Astrocyte of the spinal cord (primary cell): ENCODE measurements around the gene SLC51A.
"Not testable (repeated sequence)": the region's sequence is repeated elsewhere in the genome, so short reads cannot be mapped to it uniquely, and the experiment has no call there.

ENCODE experiments used
- DNase-seq: peaks from one replicate; pipeline ENCODE4 v3.0.0; 2011; ENCODE audit warnings: low read depth, low spot score
- H3K4me3 ChIP-seq: 2 replicates; pipeline ENCODE4 v1.5.1; 2011; ENCODE audit warnings: low read depth, mild to moderate bottlenecking, low read length, moderate library complexity
- in situ Hi-C: cut with HindIII; loops from 2 replicates; pipeline ENCODE4 v1.10.0; 2017; ENCODE audit warnings: low sequenced_read_pairs
- TF ChIP-seq, protein P1 (sequence below): IDR thresholded peaks from 2 replicates; pipeline ENCODE4 v1.5.1; 2012; ENCODE audit warnings: low read depth, mild to moderate bottlenecking, low read length, inconsistent platforms

Gene SLC51A

GRCh38 chr3:196240424-196240823, 24.1 kb downstream of the SLC51A start:
- in situ Hi-C loops, result no loop called here
- TF ChIP-seq, protein P1, sequence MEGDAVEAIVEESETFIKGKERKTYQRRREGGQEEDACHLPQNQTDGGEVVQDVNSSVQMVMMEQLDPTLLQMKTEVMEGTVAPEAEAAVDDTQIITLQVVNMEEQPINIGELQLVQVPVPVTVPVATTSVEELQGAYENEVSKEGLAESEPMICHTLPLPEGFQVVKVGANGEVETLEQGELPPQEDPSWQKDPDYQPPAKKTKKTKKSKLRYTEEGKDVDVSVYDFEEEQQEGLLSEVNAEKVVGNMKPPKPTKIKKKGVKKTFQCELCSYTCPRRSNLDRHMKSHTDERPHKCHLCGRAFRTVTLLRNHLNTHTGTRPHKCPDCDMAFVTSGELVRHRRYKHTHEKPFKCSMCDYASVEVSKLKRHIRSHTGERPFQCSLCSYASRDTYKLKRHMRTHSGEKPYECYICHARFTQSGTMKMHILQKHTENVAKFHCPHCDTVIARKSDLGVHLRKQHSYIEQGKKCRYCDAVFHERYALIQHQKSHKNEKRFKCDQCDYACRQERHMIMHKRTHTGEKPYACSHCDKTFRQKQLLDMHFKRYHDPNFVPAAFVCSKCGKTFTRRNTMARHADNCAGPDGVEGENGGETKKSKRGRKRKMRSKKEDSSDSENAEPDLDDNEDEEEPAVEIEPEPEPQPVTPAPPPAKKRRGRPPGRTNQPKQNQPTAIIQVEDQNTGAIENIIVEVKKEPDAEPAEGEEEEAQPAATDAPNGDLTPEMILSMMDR, result no peak
- no peak for DNase-seq
- H3K4me3 ChIP-seq, result no peak overlapping the region

GRCh38 chr3:196241704-196242103, 25.4 kb downstream of the SLC51A start:
- H3K4me3 ChIP-seq, result no peak overlapping the region
- in situ Hi-C loops, result no loop called here
- no peak for DNase-seq
- TF ChIP-seq, protein P1, result no peak

- DNase-seq, H3K4me3 ChIP-seq, in situ Hi-C loops: not testable (repeated sequence)
Measured at GRCh38 chr3:196244166-196244565, 27.8 kb downstream of the SLC51A start.

- no peak overlapping the region for H3K4me3 ChIP-seq
- in situ Hi-C loops, result no loop called here
- peak; percentile 84 for DNase-seq
- TF ChIP-seq, protein P1, result no peak
Measured at GRCh38 chr3:196246612-196247308, 30.4 kb downstream of the SLC51A start.

DNA sequence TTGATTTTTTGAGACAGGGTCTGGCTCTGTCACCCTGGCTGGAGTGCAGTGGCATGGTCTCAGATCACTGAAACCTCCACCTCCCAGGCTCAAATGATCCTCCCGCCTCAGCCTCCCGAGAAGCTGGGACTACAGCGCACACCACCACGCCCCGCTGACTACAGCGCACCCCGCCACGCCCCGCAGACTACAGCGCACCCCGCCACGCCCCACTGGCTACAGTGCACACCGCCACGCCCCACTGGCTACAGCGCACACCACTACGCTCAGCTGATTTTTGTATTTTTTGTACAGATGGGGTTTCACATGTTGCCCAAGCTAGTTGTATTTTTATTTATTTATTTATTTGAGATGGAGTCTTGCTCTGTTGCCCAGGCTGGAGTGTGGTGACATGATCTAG, 35.6 kb downstream of the SLC51A start:
- no peak for DNase-seq
- H3K4me3 ChIP-seq, result no peak overlapping the region
- in situ Hi-C loops, result no loop called here
- TF ChIP-seq, protein P1, result no peak

DNA sequence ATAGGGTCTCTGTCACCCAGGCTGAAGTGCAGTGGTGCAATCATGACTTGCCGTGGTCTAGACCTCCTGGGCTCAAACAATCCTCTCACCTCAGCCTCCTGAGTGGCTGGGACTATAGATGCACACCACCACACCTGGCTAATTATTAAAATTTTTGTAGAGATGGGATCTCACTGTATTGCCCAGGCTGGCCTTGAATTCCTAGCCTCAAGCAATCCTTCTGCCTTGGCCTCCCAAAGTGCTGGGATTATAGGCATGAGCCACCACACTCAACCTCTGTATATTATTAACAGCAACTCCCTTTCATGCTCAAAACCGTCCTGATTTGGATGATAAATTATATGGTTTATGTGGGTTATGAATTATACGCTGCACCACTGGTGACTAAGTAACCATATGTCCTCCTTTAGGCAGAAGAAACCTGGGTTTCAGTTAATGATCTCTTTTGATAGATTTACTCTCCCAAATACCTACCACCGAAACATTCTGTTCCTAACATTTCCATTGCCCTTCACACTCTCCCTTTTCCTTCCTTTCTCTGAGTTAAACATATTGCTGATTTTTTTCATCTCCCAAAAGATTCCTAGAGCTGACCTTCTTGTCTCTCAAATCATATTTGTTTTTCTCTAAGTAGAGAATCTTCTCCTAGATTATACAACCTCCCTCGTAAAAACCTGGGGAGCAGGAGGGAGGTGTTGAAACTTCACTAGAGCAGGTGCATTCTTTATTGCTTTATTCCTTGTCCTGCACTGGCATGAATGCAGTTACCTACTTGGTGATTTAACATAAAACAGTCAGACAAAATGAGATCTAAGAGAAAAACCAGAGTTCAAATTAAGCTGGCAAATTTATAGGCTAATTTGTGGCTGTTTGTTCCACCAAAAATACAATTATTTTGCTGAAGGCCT, 38.3 kb downstream of the SLC51A start:
- in situ Hi-C loops, result no loop called here
- TF ChIP-seq, protein P1, result no peak
- H3K4me3 ChIP-seq, result no peak overlapping the region
- no peak for DNase-seq

- TF ChIP-seq, protein P1, result no peak
- DNase-seq, result no peak
- H3K4me3 ChIP-seq, result no peak overlapping the region
- in situ Hi-C loops, result no loop called here
Measured at GRCh38 chr3:196255776-196256175, 39.4 kb downstream of the SLC51A start.
